ENCODE data around the gene LRRC18. TPM values are rescaled to one million over a fixed set of nuclear protein-coding genes. Genes with fewer than 3 reads are reported as not detected.

The LRRC18 gene
- total RNA-seq, 1 experiment from 2014 or later, result not detected

DNA sequence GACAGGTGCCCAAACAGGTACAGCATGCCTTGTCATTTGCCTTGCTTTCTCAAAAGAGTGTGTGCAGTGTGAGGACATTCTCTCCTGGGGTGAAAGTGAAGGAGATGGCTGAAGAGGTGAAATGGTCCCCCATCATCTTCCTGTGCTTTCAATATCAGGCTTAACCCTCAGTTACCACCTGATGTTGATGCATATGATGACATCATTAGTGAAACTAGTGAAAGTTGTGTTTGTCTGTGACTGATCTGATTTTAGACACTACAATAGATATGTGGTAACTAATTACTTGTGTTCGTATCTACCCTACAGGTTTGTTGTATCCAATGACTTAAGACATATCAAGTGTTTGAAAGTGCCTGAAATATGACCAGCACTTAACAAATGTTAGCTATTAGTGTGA lies 24.4 kb upstream of the LRRC18 start:
- Histone ChIP-seq H3K27ac (ENCODE audit: insufficient read length, low read depth, low read length) (no peak overlapping the region), H3K9ac (ENCODE audit: extremely low read depth, insufficient read length, low read length) (no peak overlapping the region), H3K4me2 (ENCODE audit: insufficient read depth, insufficient read length, low read length) (no peak overlapping the region), H2BK5ac (ENCODE audit: insufficient read length, low read length) (no peak overlapping the region), H4K8ac (replicated peaks; ENCODE audit: insufficient read length, low read depth, low read length) (no peak overlapping the region), H4K91ac (ENCODE audit: insufficient read length, low read depth, low read length) (no peak overlapping the region), H3K79me1 (ENCODE audit: insufficient read depth, low read depth, low read length, poor library complexity, severe bottlenecking) (no peaks in the 10 kb centered on the region), H3K4ac (ENCODE audit: low read depth, low read length) (no peak overlapping the region), H3K56ac (ENCODE audit: insufficient read length, low read depth, low read length) (no peak overlapping the region), H2AK5ac (ENCODE audit: insufficient read length, low read length) (no peak overlapping the region), H2AFZ (ENCODE audit: low read length) (no peak overlapping the region), H3K4me1 (ENCODE audit: insufficient read depth, low read length) (no peaks in the 10 kb centered on the region), H2BK15ac (ENCODE audit: low read depth, low read length) (no peak overlapping the region), H4K5ac (ENCODE audit: insufficient read length, low read depth, low read length) (no peak overlapping the region), H3K27me3 (ENCODE audit: insufficient read depth, low read length) (no peaks in the 10 kb centered on the region), H3T11ph (ENCODE audit: low read length) (no peak overlapping the region), H4K20me1 (ENCODE audit: control insufficient read depth, insufficient read depth, insufficient read length) (no peaks in the 10 kb centered on the region), H2BK120ac (ENCODE audit: low read depth, low read length, poor library complexity, severe bottlenecking) (no peak overlapping the region), H2BK12ac (ENCODE audit: insufficient read length, low read depth, low read length) (no peak overlapping the region), H3K23ac (ENCODE audit: insufficient read length, low read depth, low read length) (no peak overlapping the region), H3K79me2 (ENCODE audit: insufficient read depth, low read length) (no peaks in the 10 kb centered on the region), H3K9me3 (ENCODE audit: control insufficient read depth, low read depth, low read length) (no peaks in the 10 kb centered on the region), H3K18ac (ENCODE audit: insufficient read length, low read depth, low read length) (no peak overlapping the region), H2BK20ac (ENCODE audit: low read depth, low read length, poor library complexity, severe bottlenecking) (no peak overlapping the region), H3K14ac (ENCODE audit: insufficient read depth, low read length) (no peak overlapping the region), H3K23me2 (ENCODE audit: insufficient read length, low read depth, low read length, poor library complexity, severe bottlenecking) (no peaks in the 10 kb centered on the region)
- H3K9me3 Mint-ChIP-seq, result peaks cover 0 to 2% of the 10 kb centered on the region in 2 experiments; a peak in 1 of 5 replicates
- H3K27me3 Mint-ChIP-seq (ENCODE audit: low read depth), result peaks cover 17% of the 10 kb centered on the region
- H3K36me3 Mint-ChIP-seq (ENCODE audit: insufficient read depth in 1 of 3, low read depth in 3 of 3), result no peaks in the 10 kb centered on the region
- H3K27ac Mint-ChIP-seq, result no peak overlapping the region
- TF ChIP-seq, protein P1, sequence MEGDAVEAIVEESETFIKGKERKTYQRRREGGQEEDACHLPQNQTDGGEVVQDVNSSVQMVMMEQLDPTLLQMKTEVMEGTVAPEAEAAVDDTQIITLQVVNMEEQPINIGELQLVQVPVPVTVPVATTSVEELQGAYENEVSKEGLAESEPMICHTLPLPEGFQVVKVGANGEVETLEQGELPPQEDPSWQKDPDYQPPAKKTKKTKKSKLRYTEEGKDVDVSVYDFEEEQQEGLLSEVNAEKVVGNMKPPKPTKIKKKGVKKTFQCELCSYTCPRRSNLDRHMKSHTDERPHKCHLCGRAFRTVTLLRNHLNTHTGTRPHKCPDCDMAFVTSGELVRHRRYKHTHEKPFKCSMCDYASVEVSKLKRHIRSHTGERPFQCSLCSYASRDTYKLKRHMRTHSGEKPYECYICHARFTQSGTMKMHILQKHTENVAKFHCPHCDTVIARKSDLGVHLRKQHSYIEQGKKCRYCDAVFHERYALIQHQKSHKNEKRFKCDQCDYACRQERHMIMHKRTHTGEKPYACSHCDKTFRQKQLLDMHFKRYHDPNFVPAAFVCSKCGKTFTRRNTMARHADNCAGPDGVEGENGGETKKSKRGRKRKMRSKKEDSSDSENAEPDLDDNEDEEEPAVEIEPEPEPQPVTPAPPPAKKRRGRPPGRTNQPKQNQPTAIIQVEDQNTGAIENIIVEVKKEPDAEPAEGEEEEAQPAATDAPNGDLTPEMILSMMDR (conservative IDR thresholded peaks at IDR 0.05), result no peak
- no peaks in the 10 kb centered on the region for H3K4me1 Mint-ChIP-seq
- no peak overlapping the region for H3K4me3 Mint-ChIP-seq
- no CpG with 5 or more reads among the region's 1 CpG for whole genome bisulfite sequencing (ENCODE audit: extremely low coverage, insufficient read length, low lambda C conversion rate)
- no peak for DNase-seq

All from H9 (cell line).